PFSK-1 (cell line): ENCODE data around the gene TNFRSF14.

Experiments
- FOXP2 ChIP-seq: optimal IDR thresholded peaks from 2 replicates; pipeline ENCODE3; 2011; ENCODE audit warnings: borderline replicate concordance, control low read depth, inconsistent platforms; ENCODE audit not compliant: insufficient read depth; ENCODE audit errors: extremely low read length, extremely low read depth
- POLR2AphosphoS5 ChIP-seq: IDR thresholded peaks from 2 replicates; pipeline ENCODE4 v1.6.1; 2012; ENCODE audit warnings: low read depth, mild to moderate bottlenecking, control low read depth, low read length, moderate library complexity
- SIN3A ChIP-seq: IDR thresholded peaks from 2 replicates; pipeline ENCODE4 v1.6.1; 2012; ENCODE audit warnings: mild to moderate bottlenecking, low read length, moderate library complexity, borderline replicate concordance; ENCODE audit not compliant: insufficient read depth
- TAF1 ChIP-seq: IDR thresholded peaks from 2 replicates; pipeline ENCODE4 v1.6.1; 2012; ENCODE audit warnings: low read length, control low read depth, borderline replicate concordance; ENCODE audit not compliant: insufficient read depth
- TF ChIP-seq, protein P1 (sequence below), 2 experiments: IDR thresholded peaks; 2 replicates each; pipeline versions ENCODE4 v1.6.1 to v1.8.0; 2011 to 2012; ENCODE audit warnings: low read depth in 2 of 2, low read length in 2 of 2, control low read depth in 1 of 2, inconsistent platforms in 1 of 2, mild to moderate bottlenecking in 1 of 2, moderate library complexity in 1 of 2; ENCODE audit not compliant: insufficient read depth in 1 of 2

DNA sequence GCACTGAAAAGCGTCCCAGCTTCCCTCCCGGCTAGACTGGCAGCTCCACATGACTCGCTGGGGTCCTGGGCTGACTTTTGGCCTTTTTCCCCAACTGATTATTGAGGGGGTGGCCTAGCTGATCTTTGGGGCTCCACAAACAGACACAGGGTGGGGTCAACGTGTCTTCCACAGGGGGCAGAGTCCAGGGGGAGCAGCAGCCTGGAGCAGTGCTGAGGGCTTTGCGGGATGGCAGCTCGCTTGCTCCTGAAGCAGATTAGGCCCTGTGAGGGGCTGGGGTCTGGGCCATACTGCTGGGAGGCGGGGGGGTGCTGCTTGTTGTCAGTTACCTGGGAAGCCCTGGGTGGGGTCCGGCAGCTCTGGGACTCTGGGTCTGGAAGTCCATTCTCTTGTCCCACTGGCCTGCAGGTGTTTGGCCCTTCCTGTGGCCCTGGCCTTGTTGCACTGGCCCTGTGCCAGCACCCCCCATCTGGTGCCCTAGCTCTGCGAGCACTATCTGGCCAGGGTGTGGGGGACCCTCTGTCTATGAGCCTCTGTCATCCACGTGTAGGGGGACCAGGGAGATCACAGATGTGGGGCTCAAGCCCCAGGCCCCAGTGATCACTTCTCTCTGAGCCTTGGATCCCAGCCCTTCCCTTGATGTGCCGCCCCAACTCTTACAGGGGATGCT lies 13.8 kb upstream of the TNFRSF14 start:
- TF ChIP-seq, protein P1, sequence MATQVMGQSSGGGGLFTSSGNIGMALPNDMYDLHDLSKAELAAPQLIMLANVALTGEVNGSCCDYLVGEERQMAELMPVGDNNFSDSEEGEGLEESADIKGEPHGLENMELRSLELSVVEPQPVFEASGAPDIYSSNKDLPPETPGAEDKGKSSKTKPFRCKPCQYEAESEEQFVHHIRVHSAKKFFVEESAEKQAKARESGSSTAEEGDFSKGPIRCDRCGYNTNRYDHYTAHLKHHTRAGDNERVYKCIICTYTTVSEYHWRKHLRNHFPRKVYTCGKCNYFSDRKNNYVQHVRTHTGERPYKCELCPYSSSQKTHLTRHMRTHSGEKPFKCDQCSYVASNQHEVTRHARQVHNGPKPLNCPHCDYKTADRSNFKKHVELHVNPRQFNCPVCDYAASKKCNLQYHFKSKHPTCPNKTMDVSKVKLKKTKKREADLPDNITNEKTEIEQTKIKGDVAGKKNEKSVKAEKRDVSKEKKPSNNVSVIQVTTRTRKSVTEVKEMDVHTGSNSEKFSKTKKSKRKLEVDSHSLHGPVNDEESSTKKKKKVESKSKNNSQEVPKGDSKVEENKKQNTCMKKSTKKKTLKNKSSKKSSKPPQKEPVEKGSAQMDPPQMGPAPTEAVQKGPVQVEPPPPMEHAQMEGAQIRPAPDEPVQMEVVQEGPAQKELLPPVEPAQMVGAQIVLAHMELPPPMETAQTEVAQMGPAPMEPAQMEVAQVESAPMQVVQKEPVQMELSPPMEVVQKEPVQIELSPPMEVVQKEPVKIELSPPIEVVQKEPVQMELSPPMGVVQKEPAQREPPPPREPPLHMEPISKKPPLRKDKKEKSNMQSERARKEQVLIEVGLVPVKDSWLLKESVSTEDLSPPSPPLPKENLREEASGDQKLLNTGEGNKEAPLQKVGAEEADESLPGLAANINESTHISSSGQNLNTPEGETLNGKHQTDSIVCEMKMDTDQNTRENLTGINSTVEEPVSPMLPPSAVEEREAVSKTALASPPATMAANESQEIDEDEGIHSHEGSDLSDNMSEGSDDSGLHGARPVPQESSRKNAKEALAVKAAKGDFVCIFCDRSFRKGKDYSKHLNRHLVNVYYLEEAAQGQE (IDR thresholded peaks at IDR 0.05; ENCODE audit: insufficient read depth in 1 of 2, low read depth in 2 of 2, low read length in 2 of 2), result no peak
- TF ChIP-seq TAF1 (no peak), POLR2AphosphoS5 (no peak), FOXP2 (no peak), SIN3A (no peak)
